GM23338 (cell line): Measurements from ENCODE around the gene POFUT2. TPM values are rescaled to one million over a fixed set of nuclear protein-coding genes. Genes with fewer than 3 reads are reported as not detected.

ENCODE experiments used
- ATAC-seq: fragments of 200-7000 bp; cut with Tn5 transposase; 3 replicates; pipeline ENCODE4 v1.9.1; 2020
- DNase-seq: peaks from one replicate; pipeline ENCODE4 v3.0.0-alpha.2; 2015; ENCODE audit warnings: low spot score
- H2AFZ ChIP-seq: fragments of 200-600 bp; sonication (generic); 2 replicates; pipeline ENCODE4 v1.8.0; 2016; ENCODE audit warnings: antibody characterized with exemption, mild to moderate bottlenecking, moderate library complexity
- H3F3A ChIP-seq: fragments of 200-600 bp; sonication (generic); replicated peaks from 2 replicates; pipeline ENCODE4 v1.8.0; 2017; ENCODE audit warnings: antibody characterized with exemption, mixed run types, low read depth
- H3K27ac ChIP-seq: fragments of 200-600 bp; sonication (generic); 2 replicates; pipeline ENCODE4 v1.6.1; 2016; ENCODE audit warnings: low read depth
- H3K27me3 ChIP-seq: fragments of 200-600 bp; sonication (generic); 2 replicates; pipeline ENCODE4 v1.8.0; 2016; ENCODE audit warnings: mild to moderate bottlenecking, mixed run types, moderate library complexity; ENCODE audit not compliant: insufficient read depth
- H3K36me3 ChIP-seq: fragments of 200-600 bp; sonication (generic); 2 replicates; pipeline ENCODE4 v1.8.0; 2016; ENCODE audit warnings: mild to moderate bottlenecking; ENCODE audit not compliant: insufficient read depth
- H3K4me1 ChIP-seq: fragments of 200-600 bp; sonication (generic); 2 replicates; pipeline ENCODE4 v1.8.0; 2016; ENCODE audit warnings: mild to moderate bottlenecking, moderate library complexity; ENCODE audit not compliant: insufficient read depth
- H3K4me2 ChIP-seq: fragments of 200-600 bp; sonication (generic); 2 replicates; pipeline ENCODE4 v1.7.1; 2017; ENCODE audit warnings: mixed run types
- H3K4me3 ChIP-seq: fragments of 200-600 bp; sonication (generic); 2 replicates; pipeline ENCODE4 v1.6.1; 2016; ENCODE audit warnings: mixed run types
- H3K79me2 ChIP-seq: fragments of 200-600 bp; sonication (generic); replicated peaks from 2 replicates; pipeline ENCODE4 v1.8.0; 2017; ENCODE audit warnings: mild to moderate bottlenecking; ENCODE audit not compliant: insufficient read depth
- H3K9me2 ChIP-seq: fragments of 200-600 bp; sonication (generic); 2 replicates; pipeline ENCODE4 v1.8.0; 2017; ENCODE audit not compliant: insufficient read depth
- H4K20me1 ChIP-seq: fragments of 200-600 bp; sonication (generic); replicated peaks from 2 replicates; pipeline ENCODE4 v1.8.0; 2017; ENCODE audit warnings: mild to moderate bottlenecking; ENCODE audit not compliant: insufficient read depth
- H3K27ac Mint-ChIP-seq: 2 replicates; pipeline ENCODE4 v1.8.0; 2020; ENCODE audit warnings: inconsistent platforms, mild to moderate bottlenecking, moderate library complexity, mixed read lengths
- H3K27me3 Mint-ChIP-seq: 3 replicates; pipeline ENCODE4 v1.8.0; 2022; ENCODE audit warnings: low read depth, mild to moderate bottlenecking, moderate library complexity, mixed read lengths, inconsistent platforms; ENCODE audit not compliant: insufficient read depth, poor library complexity
- H3K36me3 Mint-ChIP-seq: 3 replicates; pipeline ENCODE4 v1.8.0; 2021; ENCODE audit warnings: low read depth, mild to moderate bottlenecking, inconsistent platforms, moderate library complexity, mixed read lengths
- H3K4me1 Mint-ChIP-seq: 3 replicates; pipeline ENCODE4 v1.8.0; 2020; ENCODE audit warnings: mild to moderate bottlenecking, inconsistent platforms, mixed read lengths
- H3K4me3 Mint-ChIP-seq: 3 replicates; pipeline ENCODE4 v1.8.0; 2021; ENCODE audit warnings: moderate library complexity, mild to moderate bottlenecking, inconsistent platforms, mixed read lengths
- H3K9me3 Mint-ChIP-seq: 3 replicates; pipeline ENCODE4 v1.8.0; 2020; ENCODE audit warnings: moderate library complexity, mild to moderate bottlenecking, inconsistent platforms, mixed read lengths
- CREB1 ChIP-seq: fragments of 250-450 bp; sonication (Bioruptor Pico); IDR thresholded peaks from 2 replicates; pipeline ENCODE4 v1.5.0; 2020; ENCODE audit warnings: low read depth, mild to moderate bottlenecking, moderate library complexity
- CTCF ChIP-seq, 2 experiments: fragments of 200-600 bp in 1 of 2; sonication (generic) in 1 of 2; conservative IDR thresholded peaks; 2 replicates each; pipeline versions ENCODE4 v1.5.1 to v1.6.1; 2016 to 2017; ENCODE audit warnings: antibody characterized with exemption in 2 of 2, low read depth in 2 of 2, mild to moderate bottlenecking in 2 of 2, moderate library complexity in 1 of 2
- EZH2 ChIP-seq: fragments of 200-600 bp; sonication (generic); IDR thresholded peaks from one replicate; pipeline ENCODE4 v1.8.0; 2017; ENCODE audit warnings: antibody characterized with exemption, mild to moderate bottlenecking, low read depth; ENCODE audit not compliant: unreplicated experiment
- EZH2phosphoT487 ChIP-seq: fragments of 200-600 bp; sonication (generic); IDR thresholded peaks from one replicate; pipeline ENCODE4 v1.8.1; 2018; ENCODE audit warnings: antibody characterized with exemption; ENCODE audit not compliant: unreplicated experiment
- JUNB ChIP-seq: IDR thresholded peaks from one replicate; pipeline ENCODE4 v1.6.1; 2016; ENCODE audit warnings: antibody characterized with exemption; ENCODE audit not compliant: unreplicated experiment
- NANOG ChIP-seq: IDR thresholded peaks from 2 replicates; pipeline ENCODE4 v1.6.1; 2016; ENCODE audit warnings: antibody characterized with exemption, borderline replicate concordance
- STAT1 ChIP-seq: IDR thresholded peaks from one replicate; pipeline ENCODE4 v1.6.1; 2016; ENCODE audit warnings: antibody characterized with exemption; ENCODE audit not compliant: unreplicated experiment
- ZNF114 ChIP-seq: fragments of 250-450 bp; sonication (Bioruptor Pico); IDR thresholded peaks from 2 replicates; pipeline ENCODE4 v1.5.0; 2020; ENCODE audit warnings: mild to moderate bottlenecking, moderate library complexity
- ZNF331 ChIP-seq: fragments of 250-450 bp; sonication (Bioruptor Pico); IDR thresholded peaks from 2 replicates; pipeline ENCODE4 v1.5.0; 2020; ENCODE audit warnings: low read depth, mild to moderate bottlenecking, moderate library complexity
- polyA plus RNA-seq: library from polyadenylated mRNA; unstranded; fragments of >200 nt; fragmentation: Nextera tagmentation; extraction: Ambion mirVana; gene quantifications from 2 replicates; pipeline ENCODE4 v1.2.1, GENCODE V29; 2016
- total RNA-seq: library from RNA; depleted of rRNA; stranded (reverse); fragments of >200 nt; shearing (Covaris generic); gene quantifications from 2 replicates; pipeline ENCODE4 v1.2.3, GENCODE V29; 2014
- TF ChIP-seq, protein P1 (sequence below): fragments of 250-450 bp; sonication (Bioruptor Pico); IDR thresholded peaks from 2 replicates; pipeline ENCODE4 v1.5.0; 2020; ENCODE audit warnings: mild to moderate bottlenecking, moderate library complexity
- TF ChIP-seq, protein P2 (sequence below): IDR thresholded peaks from one replicate; pipeline ENCODE4 v1.6.1; 2018; ENCODE audit warnings: antibody characterized with exemption; ENCODE audit not compliant: unreplicated experiment
- TF ChIP-seq, protein P3 (sequence below): IDR thresholded peaks from 2 replicates; pipeline ENCODE4 v1.6.1; 2016; ENCODE audit warnings: antibody characterized with exemption

POFUT2 gene
- total and polyA plus RNA-seq, 2 experiments from 2014 or later = 12.1 to 34.5 TPM

DNA sequence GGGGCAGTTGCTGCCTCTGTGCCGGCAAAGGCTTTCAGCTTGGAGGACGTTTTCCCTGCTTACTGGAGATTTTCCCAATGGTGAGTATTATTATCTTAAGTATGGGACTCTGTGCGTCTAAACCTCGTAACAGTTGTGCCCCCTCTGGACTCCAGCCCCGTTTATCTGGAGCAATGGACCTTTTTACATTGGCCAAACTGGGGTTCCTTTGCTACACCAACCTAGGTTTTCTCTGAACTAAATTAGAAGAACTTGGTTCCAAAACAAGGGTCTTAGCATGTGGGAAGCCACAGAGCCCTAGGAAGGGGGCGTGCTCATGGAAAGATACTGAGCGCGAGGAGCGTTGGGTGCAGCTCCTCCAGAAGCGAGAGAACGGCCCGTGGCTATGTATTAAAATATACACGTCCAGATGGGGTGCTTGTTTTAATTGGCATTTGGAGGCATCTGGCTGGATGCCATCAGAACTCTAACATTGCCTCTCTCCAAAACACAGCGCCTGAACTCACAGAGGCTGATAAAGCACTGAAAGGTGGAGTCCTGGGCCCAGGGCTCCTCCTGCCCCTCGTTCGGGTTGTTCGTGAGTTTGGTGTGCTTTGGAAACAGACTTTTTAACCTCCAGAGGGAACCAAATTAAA, 28.4 kb downstream of the POFUT2 start (continued):
- TF ChIP-seq CTCF (conservative IDR thresholded peaks at IDR 0.05; ENCODE audit: low read depth in 2 of 2) = no peak
- no peak for TF ChIP-seq EZH2
- TF ChIP-seq EZH2phosphoT487 = no peak

DNA sequence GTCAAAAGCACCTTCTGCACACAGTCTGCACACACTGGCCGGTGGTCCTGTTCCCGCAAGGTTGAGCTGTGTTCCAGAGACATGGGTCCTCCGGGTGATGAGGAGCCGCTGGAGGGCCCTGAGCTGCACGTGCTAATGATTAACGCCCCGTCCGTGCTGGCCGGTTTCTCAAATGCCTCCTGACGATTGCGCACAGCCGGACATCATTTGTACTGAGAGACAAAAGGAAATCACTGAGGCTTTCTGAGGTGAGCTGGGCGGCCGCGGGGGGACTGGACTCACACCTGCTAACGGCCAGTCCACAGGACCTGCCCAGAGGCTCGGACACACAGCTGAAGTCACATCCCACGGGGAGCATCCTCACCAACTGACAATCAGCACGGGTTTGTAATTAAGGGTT, 29.2 kb downstream of the POFUT2 start:
- H3K4me1 Mint-ChIP-seq = no peaks in the 10 kb centered on the region
- H4K20me1 ChIP-seq = no peaks in the 10 kb centered on the region; the same call in none of the 2 replicates
- H3K9me2 ChIP-seq = no peaks in the 10 kb centered on the region
- H3K4me3 ChIP-seq = no peak overlapping the region
- H3K9me3 Mint-ChIP-seq = no peaks in the 10 kb centered on the region
- no peak overlapping the region for H3K27ac ChIP-seq
- no peaks in the 10 kb centered on the region for H3K4me1 ChIP-seq
- no peak for DNase-seq
- no peak overlapping the region for H3K4me2 ChIP-seq
- no peak overlapping the region for H3K4me3 Mint-ChIP-seq
- H3K27ac Mint-ChIP-seq = no peak overlapping the region
- no peak for ATAC-seq
- H3K27me3 Mint-ChIP-seq = peaks cover 11% of the 10 kb centered on the region
- 0 out of 2 replicates have a peak, but pooled peaks cover 2% of the 10 kb centered on the region for H3F3A ChIP-seq
- no peaks in the 10 kb centered on the region for H3K36me3 ChIP-seq
- H3K79me2 ChIP-seq = no peaks in the 10 kb centered on the region
- no peaks in the 10 kb centered on the region for H3K27me3 ChIP-seq
- H2AFZ ChIP-seq = no peak overlapping the region
- H3K36me3 Mint-ChIP-seq = peaks cover 6% of the 10 kb centered on the region
- TF ChIP-seq, protein P1, sequence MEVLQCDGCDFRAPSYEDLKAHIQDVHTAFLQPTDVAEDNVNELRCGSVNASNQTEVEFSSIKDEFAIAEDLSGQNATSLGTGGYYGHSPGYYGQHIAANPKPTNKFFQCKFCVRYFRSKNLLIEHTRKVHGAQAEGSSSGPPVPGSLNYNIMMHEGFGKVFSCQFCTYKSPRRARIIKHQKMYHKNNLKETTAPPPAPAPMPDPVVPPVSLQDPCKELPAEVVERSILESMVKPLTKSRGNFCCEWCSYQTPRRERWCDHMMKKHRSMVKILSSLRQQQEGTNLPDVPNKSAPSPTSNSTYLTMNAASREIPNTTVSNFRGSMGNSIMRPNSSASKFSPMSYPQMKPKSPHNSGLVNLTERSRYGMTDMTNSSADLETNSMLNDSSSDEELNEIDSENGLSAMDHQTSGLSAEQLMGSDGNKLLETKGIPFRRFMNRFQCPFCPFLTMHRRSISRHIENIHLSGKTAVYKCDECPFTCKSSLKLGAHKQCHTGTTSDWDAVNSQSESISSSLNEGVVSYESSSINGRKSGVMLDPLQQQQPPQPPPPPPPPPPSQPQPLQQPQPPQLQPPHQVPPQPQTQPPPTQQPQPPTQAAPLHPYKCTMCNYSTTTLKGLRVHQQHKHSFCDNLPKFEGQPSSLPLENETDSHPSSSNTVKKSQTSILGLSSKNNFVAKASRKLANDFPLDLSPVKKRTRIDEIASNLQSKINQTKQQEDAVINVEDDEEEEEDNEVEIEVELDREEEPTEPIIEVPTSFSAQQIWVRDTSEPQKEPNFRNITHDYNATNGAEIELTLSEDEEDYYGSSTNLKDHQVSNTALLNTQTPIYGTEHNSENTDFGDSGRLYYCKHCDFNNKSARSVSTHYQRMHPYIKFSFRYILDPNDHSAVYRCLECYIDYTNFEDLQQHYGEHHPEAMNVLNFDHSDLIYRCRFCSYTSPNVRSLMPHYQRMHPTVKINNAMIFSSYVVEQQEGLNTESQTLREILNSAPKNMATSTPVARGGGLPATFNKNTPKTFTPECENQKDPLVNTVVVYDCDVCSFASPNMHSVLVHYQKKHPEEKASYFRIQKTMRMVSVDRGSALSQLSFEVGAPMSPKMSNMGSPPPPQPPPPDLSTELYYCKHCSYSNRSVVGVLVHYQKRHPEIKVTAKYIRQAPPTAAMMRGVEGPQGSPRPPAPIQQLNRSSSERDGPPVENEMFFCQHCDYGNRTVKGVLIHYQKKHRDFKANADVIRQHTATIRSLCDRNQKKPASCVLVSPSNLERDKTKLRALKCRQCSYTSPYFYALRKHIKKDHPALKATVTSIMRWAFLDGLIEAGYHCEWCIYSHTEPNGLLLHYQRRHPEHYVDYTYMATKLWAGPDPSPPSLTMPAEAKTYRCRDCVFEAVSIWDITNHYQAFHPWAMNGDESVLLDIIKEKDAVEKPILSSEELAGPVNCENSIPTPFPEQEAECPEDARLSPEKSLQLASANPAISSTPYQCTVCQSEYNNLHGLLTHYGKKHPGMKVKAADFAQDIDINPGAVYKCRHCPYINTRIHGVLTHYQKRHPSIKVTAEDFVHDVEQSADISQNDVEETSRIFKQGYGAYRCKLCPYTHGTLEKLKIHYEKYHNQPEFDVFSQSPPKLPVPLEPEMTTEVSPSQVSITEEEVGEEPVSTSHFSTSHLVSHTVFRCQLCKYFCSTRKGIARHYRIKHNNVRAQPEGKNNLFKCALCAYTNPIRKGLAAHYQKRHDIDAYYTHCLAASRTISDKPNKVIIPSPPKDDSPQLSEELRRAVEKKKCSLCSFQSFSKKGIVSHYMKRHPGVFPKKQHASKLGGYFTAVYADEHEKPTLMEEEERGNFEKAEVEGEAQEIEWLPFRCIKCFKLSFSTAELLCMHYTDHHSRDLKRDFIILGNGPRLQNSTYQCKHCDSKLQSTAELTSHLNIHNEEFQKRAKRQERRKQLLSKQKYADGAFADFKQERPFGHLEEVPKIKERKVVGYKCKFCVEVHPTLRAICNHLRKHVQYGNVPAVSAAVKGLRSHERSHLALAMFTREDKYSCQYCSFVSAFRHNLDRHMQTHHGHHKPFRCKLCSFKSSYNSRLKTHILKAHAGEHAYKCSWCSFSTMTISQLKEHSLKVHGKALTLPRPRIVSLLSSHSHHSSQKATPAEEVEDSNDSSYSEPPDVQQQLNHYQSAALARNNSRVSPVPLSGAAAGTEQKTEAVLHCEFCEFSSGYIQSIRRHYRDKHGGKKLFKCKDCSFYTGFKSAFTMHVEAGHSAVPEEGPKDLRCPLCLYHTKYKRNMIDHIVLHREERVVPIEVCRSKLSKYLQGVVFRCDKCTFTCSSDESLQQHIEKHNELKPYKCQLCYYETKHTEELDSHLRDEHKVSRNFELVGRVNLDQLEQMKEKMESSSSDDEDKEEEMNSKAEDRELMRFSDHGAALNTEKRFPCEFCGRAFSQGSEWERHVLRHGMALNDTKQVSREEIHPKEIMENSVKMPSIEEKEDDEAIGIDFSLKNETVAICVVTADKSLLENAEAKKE (CRISPR knock-in tag) = no peak
- TF ChIP-seq ZNF114 (no peak), ZNF331 (CRISPR knock-in tag) (no peak), STAT1 (no peak), NANOG (no peak), EZH2 (no peak), JUNB (no peak), CREB1 (no peak)
- TF ChIP-seq, protein P2, sequence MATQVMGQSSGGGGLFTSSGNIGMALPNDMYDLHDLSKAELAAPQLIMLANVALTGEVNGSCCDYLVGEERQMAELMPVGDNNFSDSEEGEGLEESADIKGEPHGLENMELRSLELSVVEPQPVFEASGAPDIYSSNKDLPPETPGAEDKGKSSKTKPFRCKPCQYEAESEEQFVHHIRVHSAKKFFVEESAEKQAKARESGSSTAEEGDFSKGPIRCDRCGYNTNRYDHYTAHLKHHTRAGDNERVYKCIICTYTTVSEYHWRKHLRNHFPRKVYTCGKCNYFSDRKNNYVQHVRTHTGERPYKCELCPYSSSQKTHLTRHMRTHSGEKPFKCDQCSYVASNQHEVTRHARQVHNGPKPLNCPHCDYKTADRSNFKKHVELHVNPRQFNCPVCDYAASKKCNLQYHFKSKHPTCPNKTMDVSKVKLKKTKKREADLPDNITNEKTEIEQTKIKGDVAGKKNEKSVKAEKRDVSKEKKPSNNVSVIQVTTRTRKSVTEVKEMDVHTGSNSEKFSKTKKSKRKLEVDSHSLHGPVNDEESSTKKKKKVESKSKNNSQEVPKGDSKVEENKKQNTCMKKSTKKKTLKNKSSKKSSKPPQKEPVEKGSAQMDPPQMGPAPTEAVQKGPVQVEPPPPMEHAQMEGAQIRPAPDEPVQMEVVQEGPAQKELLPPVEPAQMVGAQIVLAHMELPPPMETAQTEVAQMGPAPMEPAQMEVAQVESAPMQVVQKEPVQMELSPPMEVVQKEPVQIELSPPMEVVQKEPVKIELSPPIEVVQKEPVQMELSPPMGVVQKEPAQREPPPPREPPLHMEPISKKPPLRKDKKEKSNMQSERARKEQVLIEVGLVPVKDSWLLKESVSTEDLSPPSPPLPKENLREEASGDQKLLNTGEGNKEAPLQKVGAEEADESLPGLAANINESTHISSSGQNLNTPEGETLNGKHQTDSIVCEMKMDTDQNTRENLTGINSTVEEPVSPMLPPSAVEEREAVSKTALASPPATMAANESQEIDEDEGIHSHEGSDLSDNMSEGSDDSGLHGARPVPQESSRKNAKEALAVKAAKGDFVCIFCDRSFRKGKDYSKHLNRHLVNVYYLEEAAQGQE = no peak
- TF ChIP-seq, protein P3, sequence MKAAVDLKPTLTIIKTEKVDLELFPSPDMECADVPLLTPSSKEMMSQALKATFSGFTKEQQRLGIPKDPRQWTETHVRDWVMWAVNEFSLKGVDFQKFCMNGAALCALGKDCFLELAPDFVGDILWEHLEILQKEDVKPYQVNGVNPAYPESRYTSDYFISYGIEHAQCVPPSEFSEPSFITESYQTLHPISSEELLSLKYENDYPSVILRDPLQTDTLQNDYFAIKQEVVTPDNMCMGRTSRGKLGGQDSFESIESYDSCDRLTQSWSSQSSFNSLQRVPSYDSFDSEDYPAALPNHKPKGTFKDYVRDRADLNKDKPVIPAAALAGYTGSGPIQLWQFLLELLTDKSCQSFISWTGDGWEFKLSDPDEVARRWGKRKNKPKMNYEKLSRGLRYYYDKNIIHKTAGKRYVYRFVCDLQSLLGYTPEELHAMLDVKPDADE = no peak
